Heart left ventricle (tissue), 13 donors: ENCODE results near the gene BMP10.

Experiments
- POLR2A ChIP-seq, 2 donors: fragments of 450-650 bp; IDR thresholded peaks; one replicate each; pipeline ENCODE4 v1.6.1; 2017; ENCODE audit warnings: antibody characterized with exemption in 2 of 2, mild to moderate bottlenecking in 2 of 2, moderate library complexity in 2 of 2
- TF ChIP-seq, protein P1 (sequence below), 12 donors: fragments of 200-600 bp; sonication (generic) in 4 of 12; IDR thresholded peaks; one replicate each; pipeline versions ENCODE4 v1.5.0 to v1.8.0; 2018 to 2022; ENCODE audit warnings: antibody characterized with exemption in 12 of 12, mild to moderate bottlenecking in 5 of 12
- donor health status: ischemic (EF 13 %, LVEDD 7.1; RV severe dilation, severe dysfunction).
- donor health status: DM: no; HTN: yes; CAD: no.
- donor health status: DM: no; HTN: no; CAD: no.
- donor health status: ischemic (EF 25% LVEDD 6.9; RV normal size, moderate dysfunction).
- donor health status: ischemic (EF 25% LVEDD 5.7; RV mildly dilated, moderate dysfunction).
- donor health status: ischemic (EF 35%, LVEDD 5.7; RV mildly dilated, moderate dysfunction).
- donor health status: nonischemic (EF 11% LVEDD 7.7; RV severe dilation, severe dysfunction).
- donor health status: DM: yes; HTN: yes; CAD: no.
- donor health status: PGD.
- donor health status: ischemic (EF 29% LVEDD 5.4; RV normal size, mild dysfunction).
- donor health status: nonischemic (EF 23%, LVEDD 6.1; RV moderate dilation, normal function).

DNA sequence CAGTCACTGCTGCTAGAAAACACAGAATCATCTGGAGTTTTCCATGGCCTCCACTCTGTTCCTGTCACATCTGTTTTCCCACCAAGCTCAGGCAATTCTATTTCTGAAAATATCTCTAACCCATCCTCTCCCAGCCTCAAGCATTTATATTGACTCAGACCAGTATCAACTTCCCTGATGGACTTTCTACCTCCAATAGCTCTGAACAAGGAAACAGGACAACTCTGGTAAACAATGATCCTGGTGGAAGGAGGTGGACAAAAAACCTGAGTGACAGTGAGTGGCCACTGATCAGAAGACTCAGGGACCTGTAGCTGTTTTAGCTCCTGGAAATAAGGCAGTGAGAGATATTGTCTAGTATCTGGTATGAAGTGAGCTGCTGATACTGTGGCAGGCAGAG is 23.4 kb downstream of the BMP10 start:
- TF ChIP-seq, protein P1, sequence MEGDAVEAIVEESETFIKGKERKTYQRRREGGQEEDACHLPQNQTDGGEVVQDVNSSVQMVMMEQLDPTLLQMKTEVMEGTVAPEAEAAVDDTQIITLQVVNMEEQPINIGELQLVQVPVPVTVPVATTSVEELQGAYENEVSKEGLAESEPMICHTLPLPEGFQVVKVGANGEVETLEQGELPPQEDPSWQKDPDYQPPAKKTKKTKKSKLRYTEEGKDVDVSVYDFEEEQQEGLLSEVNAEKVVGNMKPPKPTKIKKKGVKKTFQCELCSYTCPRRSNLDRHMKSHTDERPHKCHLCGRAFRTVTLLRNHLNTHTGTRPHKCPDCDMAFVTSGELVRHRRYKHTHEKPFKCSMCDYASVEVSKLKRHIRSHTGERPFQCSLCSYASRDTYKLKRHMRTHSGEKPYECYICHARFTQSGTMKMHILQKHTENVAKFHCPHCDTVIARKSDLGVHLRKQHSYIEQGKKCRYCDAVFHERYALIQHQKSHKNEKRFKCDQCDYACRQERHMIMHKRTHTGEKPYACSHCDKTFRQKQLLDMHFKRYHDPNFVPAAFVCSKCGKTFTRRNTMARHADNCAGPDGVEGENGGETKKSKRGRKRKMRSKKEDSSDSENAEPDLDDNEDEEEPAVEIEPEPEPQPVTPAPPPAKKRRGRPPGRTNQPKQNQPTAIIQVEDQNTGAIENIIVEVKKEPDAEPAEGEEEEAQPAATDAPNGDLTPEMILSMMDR (IDR thresholded peaks at IDR 0.05) = no peak
- no peak for TF ChIP-seq POLR2A (IDR thresholded peaks at IDR 0.05)
